Fibroblast of mammary gland (primary cell): ENCODE measurements around the gene ASPG.

Source experiments
- DNase-seq: peaks from one replicate; pipeline ENCODE4 v3.0.0-alpha.2; 2010; ENCODE audit warnings: low read depth
- H3K4me3 ChIP-seq: 2 replicates; pipeline ENCODE4 v1.5.1; 2011; ENCODE audit warnings: low read depth, mild to moderate bottlenecking, low read length, moderate library complexity; ENCODE audit not compliant: control insufficient read depth
- TF ChIP-seq, protein P1 (sequence below): conservative IDR thresholded peaks from 2 replicates; pipeline ENCODE4 v1.5.1; 2011; ENCODE audit warnings: low read depth, low read length, inconsistent platforms; ENCODE audit not compliant: control insufficient read depth, insufficient read depth

Gene ASPG

DNA sequence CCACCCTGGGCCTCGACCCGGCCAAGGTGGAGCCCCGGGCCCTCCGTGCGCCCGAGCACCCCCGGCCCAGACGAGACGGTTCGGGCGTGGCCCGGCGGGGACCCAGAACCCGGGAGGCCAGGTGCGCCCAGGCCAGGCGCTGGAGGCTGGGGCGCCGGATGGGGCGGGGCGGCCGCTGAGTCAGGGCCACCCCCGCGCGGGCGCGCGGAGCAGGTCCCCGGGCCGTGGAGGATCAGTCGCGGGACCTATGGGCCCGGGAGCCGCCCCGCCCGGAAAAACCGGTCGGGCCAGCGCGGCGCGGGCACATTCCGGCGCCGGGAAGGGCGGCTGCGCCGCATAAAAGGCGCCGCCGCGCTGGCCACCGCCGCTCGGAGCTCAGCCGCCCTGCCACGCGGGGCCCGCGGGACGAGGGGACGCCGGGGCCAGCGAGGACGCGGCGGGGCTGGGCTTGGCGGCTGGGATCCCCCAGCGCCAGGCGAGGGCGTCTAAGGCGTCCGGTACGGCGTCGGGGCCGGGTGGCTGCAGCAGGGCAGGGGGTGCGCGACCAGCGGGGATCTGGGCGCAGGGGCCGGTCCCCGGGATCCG lies 31.3 kb downstream of the ASPG start:
- no peak overlapping the region for H3K4me3 ChIP-seq
- TF ChIP-seq, protein P1, sequence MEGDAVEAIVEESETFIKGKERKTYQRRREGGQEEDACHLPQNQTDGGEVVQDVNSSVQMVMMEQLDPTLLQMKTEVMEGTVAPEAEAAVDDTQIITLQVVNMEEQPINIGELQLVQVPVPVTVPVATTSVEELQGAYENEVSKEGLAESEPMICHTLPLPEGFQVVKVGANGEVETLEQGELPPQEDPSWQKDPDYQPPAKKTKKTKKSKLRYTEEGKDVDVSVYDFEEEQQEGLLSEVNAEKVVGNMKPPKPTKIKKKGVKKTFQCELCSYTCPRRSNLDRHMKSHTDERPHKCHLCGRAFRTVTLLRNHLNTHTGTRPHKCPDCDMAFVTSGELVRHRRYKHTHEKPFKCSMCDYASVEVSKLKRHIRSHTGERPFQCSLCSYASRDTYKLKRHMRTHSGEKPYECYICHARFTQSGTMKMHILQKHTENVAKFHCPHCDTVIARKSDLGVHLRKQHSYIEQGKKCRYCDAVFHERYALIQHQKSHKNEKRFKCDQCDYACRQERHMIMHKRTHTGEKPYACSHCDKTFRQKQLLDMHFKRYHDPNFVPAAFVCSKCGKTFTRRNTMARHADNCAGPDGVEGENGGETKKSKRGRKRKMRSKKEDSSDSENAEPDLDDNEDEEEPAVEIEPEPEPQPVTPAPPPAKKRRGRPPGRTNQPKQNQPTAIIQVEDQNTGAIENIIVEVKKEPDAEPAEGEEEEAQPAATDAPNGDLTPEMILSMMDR: no peak
- DNase-seq: no peak

DNA sequence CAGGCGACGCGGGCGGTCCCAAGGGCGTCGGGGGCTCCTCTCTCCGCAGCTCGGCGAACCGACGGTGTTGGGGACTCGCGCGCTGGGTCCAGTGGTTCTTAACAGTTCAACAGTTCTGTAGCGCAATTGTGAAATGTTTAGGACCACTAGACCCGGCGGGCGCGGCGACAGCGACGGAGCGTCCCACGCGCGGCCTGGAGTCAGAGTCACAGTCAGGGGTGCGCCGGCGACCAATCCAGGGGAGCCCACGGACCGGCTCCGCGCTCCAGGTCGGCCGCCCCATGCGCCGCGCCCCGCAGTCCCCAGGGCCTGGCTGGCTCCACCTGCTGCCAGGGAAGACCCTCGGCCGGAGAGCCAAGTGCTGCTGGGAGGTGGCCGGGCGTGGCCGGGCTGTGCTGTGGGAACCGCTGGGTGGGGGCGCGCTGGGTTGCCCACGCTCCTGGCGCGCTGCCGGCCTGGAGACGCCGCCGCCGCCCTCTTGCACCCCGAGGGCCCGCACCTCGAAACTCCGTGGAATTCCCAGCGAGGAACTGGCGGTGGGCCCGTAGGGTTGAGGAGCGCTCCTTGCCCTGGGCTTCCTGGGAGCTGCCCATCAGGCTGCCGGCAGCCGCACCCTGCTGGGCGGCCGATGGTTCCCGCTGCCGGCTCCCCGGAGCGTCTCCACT lies 32.0 kb downstream of the ASPG start:
- TF ChIP-seq, protein P1: no peak
- no peak for DNase-seq
- no peak overlapping the region for H3K4me3 ChIP-seq

DNA sequence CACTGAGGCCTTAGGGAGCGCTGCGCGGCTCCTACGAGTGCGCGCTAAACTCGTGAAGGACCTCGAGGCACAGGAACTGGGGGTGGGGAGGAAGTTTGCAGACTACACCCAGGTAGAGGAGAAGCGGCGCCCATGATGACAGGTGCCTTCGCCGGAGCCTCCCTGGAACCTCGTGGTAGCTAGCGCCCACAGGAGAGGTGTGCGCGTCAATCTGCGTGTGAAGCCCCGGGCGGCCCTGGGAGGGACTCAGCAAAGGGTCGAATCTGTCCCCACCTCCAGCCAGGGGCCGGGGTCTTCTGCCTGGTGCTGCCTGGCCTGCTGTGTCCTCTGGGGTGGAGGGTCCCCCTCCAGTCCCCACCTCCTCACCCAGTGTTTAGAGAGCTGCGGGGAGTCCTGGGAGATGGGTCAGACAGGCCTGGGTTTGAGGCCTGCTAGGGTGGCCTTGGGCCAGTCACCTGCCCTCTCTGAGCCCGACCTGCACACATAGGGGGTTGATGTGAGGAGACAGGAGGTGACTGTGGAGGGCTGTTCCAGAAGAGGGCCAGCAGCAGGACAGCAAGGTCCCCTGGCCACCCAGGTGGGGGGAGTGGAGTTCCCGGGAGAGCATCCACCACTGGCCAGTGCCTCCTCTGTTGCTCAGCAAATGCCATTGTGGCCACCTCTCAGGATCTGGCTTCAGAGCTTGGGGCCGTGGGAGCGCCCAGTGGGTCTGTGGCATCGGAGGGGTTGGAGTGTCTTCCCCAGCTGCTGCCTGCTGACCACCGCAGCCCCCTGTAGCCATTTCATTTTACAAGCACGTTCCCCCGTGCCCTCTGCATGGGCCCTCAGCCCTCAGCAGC lies 32.7 kb downstream of the ASPG start:
- no peak overlapping the region for H3K4me3 ChIP-seq
- TF ChIP-seq, protein P1: no peak
- no peak for DNase-seq

DNA sequence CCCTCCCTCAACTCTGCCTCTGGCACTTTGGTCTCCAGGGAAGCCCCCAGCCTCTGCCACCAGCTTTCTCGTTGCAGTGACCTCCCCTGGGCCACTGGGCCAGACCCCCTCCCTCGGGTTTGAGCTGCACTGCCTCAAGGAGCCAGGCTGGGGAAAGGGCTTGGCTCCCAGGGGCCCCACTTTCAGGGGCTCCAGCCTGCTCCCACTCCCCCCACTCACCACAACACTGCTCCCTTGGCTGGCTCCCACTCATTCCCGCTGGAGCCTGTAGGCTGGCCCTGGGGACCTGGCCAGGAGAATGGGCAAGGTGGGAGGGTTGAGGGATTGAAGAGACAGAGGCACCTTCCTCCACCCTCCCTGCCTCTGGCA lies 33.6 kb downstream of the ASPG start:
- no peak for DNase-seq
- H3K4me3 ChIP-seq: no peak overlapping the region
- TF ChIP-seq, protein P1: no peak

DNA sequence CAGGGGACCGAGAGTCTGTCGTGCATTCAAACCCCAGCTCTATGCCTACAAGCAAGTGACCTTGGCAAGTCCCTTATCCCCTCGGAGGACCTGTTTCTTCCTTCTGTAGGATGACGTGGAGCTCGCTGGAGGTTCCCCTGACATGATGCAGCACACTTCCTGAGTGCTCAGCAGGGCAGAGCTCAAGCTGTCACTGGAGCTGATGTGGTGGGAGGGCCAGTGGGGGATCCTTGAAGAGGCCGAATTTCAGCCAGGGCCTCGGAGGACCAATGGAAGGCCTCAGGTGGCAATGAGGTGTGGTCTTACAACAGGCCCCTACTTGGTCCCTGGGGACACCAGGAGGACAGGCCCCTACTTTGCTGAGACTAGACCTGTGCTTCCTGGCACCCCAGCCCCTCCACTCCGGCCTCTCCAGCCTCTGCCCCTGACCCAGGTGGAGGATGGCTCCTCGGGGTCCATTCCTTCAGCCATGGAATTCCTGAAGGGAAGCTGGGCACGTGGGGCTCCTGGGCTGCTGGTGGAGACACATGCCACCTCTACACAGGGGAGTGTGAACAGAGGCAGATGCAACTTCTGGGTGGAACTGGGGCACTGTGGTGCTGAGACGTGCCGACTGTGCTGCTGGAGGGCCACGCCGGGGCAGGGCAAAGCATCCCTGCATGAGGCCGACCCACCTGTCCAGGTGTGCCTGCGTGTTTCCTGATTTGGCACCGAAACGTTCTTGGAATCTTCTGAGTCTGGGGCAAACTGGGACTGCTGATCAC lies 34.2 kb downstream of the ASPG start:
- TF ChIP-seq, protein P1: no peak
- no peak overlapping the region for H3K4me3 ChIP-seq
- no peak for DNase-seq

DNA sequence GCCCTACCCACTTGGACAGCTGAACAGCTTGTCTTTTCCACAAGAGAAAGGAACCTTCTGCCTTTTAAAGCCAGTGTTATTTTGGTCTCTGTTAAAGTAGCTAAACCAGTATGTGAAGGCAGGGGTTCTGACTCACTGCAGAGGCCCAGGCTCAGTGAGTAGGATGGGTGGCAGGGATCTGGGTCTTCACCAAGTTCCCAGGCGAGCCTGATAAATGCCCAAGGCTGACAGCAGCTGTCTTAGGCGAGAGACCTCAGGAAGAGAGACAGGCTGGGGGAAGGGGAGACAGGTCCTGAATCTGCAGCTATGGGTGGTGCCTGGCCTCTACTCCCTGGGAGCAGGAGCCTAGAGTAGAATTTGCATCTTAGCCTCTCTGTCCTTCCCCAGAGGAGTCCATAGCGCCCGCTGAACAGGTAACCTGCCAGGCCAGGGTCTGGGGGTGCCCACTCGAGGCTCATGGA lies 34.8 kb downstream of the ASPG start:
- TF ChIP-seq, protein P1: no peak
- no peak for DNase-seq
- no peak overlapping the region for H3K4me3 ChIP-seq
